ENCODE measurements around the gene LGALS4. TPM values are rescaled to one million over a fixed set of nuclear protein-coding genes. Genes with fewer than 3 reads are reported as not detected.
A peak's percentile ranks its signal among the peaks of the same experiment; 100 is the strongest.
"Not testable (repeated sequence)": the region's sequence is repeated elsewhere in the genome, so short reads cannot be mapped to it uniquely, and the experiment has no call there.

LGALS4 gene
- total RNA-seq, 1 donor from 2014 or later, result 9.2 TPM

- no peak for DNase-seq (ENCODE audit: low spot score)
These were observed 17.2 kb downstream of the LGALS4 start for GRCh38 chr19:38795549-38795948.

DNA sequence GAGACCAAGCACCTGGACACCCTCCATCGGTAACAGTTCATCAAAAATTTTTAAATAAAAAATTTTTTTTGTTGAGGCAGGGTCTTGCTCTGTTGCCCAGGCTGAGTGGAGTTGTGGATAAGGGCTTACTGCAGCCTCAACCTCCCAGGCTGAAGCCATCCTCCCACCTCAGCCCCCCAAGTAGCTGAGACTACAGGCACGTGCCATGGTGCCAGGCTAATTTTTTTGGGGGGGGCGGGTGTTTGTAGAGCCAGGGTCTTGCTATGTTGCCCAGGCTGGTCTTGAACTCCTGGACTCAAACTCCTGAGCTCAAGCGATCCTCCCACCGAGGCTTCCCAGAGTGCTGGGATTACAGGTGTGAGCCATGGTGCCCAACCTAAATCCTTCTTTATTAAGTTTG is 19.1 kb downstream of the LGALS4 start:
- no peak for DNase-seq (ENCODE audit: low spot score)

- no peak for DNase-seq (ENCODE audit: low spot score)
These were observed 19.6 kb downstream of the LGALS4 start for GRCh38 chr19:38793177-38793576.

GRCh38 chr19:38792250-38793111 is 20.3 kb downstream of the LGALS4 start:
- DNase-seq (ENCODE audit: low spot score), result peak; percentile 68

- DNase-seq (ENCODE audit: low spot score), result not testable (repeated sequence)
These were observed 21.2 kb downstream of the LGALS4 start for GRCh38 chr19:38791451-38792064.

DNA sequence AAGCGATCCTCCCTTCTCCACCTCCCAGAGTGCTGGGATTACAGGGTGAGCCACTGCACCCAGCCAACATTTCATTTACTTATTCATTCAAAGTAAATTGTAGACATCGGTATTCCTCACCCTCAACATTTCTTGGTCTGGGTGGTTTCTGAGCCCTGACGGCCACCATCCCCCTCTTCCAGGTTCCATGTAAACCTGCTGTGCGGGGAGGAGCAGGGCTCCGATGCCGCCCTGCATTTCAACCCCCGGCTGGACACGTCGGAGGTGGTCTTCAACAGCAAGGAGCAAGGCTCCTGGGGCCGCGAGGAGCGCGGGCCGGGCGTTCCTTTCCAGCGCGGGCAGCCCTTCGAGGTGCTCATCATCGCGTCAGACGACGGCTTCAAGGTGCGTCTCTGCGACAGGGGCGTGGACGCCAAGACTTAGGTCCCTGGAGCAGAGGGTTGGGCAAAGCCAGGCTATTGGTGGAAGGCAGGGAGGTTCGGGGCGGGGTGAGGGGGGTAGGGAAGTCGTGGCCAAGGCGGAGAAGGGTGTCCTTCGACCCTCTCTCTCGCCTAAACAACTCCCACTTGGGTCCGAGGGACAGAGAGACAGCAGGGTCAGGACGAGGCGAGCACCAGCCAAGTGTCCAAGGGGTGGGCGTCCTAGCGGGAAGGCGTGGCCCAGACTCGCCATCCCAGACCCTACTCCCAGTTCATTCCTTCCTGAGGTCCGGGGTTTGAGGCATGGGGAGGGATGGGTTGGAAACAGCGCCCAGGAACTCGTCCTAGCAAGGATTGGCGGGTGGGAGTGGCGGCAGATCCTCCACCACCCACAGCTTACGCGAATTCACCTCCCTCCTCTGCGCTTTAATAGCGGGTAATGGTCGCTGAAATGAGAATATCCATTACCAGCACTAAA is 22.0 kb downstream of the LGALS4 start:
- DNase-seq (ENCODE audit: low spot score), result not testable (repeated sequence)

DNA sequence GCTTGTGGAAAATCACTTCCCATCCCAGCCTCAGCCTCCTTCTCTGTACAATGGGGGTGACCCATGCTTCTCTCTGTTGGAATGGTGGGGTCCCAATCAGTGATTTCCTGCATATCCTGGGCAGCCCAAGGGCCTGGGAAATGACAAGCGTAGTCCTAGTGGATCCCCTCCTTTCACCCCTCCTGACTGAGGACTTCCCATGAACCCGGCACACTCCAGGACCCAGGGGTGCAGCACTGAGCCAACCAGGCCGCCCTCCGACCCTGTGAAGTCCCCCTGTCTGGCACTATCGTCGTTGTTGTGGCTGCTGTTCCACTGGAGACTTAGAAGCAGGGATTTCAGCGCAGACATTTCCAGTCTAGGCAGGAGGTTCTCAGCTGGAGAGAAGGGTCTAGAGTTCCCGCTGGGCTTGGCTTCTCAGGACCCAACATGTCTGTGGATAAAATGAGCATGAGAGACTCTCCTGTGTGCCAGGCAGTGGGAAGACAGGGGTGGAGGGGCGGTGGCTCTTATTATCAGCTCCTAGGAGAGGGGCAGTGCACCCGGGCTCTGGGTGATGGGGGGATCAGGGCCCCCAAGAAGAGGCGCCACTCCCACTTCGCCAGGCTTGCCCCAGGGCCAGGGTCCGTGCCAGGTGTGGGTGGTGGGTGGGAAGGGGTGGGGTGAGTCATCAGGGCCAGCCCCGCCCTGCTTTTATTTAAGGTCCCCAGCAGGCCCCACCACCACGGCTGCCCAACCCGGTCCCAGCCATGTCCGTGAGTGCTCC is 24.1 kb downstream of the LGALS4 start, which contains the start of gene LGALS7B:
TSS of gene LGALS7B (plus strand) at position 723 of the 766 bp plus-strand sequence. CDS start at position 750, 27 bp downstream.
- no peak for DNase-seq (ENCODE audit: low spot score)

GRCh38 chr19:38786572-38787265 is 26.0 kb downstream of the LGALS4 start:
- DNase-seq (ENCODE audit: low spot score), result no peak

DNA sequence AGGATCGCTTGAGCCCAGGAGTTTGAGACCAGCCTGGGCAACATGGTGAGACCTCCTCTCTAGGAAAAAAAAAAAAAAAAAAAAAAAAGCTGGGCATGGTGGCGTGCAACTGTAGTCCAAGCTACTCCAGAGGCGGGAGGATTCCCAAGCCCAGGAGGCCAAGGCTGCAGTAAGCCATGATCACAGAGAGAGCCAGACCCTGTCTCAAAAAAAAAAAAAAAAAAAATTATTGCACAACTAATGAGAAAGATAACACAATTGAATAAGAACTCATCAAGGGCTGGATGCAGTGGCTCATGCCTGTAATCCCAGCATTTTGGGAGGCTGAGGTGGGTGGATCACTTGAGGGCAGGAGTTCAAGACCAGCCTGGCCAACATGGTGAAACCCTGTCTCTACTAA is 26.7 kb downstream of the LGALS4 start:
- DNase-seq (ENCODE audit: low spot score), result not testable (repeated sequence)

DNA sequence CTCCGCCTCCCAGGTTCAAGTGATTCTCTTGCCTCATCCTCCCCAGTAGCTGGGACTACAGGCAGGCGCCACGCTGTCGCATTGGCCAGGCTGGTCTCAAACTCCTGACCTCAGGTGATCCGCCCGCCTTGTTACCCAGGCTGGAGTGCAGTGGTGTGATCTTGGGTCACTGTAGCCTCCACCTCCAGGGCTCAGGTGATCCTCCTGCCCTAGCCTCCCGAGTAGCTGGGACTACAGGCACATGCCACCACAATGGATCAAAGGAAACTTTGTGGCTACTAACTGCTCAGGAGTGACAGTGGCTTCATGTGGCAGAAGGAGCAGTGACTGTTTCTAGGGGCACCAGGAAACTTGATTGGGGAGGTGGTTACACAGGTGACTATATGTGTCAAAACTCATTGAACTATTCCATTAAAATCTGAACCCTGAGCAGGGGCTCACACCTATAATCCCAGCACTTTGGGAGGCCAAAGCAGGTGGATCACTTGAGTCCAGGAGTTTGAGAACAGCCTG is 27.5 kb downstream of the LGALS4 start:
- no peak for DNase-seq (ENCODE audit: low spot score)

DNA sequence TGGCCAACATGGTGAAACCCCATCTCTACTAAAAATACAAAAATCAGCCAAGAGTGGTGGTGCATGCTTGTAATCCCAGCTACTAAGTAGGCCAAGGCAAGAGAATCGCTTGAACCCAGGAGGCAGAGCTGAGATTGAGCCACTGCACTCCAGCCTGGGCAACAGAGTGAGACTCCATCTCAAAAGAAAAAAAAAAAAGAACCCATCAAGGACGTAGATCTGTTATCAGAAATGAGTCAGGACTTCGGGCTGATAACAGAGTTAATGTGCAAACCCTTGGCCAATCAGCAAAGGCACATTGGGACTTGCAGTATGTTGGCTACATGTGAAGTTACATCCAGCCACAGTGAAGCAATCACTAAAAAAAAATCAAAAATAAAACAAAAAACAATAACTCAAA is 28.5 kb downstream of the LGALS4 start:
- no peak for DNase-seq (ENCODE audit: low spot score)

DNA sequence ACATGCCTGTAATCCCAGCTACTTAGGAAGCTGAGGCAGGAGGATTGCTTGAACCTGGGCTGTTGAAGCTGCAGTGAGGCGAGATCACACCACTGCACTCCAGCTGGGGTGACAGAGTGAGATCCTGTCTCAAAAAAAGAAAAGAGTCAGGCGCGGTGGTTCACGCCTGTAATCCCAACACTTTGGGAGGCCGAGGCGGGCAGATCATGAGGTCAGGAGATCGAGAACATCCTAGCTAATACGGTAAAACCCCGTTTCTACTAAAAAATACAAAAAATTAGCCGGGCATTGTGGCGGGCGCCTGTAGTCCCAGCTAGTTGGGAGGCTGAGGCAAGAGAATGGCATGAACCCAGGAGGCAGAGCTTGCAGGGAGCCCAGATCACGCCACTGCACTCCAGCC is 30.5 kb downstream of the LGALS4 start:
- DNase-seq (ENCODE audit: low spot score), result not testable (repeated sequence)

GRCh38 chr19:38781058-38781457 is 31.7 kb downstream of the LGALS4 start:
- DNase-seq (ENCODE audit: low spot score), result no peak

DNA sequence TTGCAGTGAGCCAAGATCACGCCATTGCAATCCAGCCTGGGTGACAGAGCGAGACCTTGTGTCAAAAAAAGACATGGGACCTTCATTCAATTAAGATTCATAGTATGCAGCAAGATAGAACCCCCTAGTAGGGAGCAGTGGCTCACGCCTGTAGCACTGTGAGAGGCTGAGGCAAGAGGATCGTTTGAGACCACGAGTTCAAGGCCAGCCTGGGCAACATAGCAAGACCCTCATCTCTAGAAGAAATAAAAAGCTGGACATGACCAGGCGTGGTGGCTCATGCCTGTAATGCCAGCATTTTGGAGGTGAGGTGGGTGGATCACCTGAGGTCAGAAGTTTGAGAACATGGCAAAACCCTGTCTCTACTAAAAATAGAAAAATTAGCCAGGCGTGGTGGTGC is 32.3 kb downstream of the LGALS4 start:
- DNase-seq (ENCODE audit: low spot score), result no peak

- DNase-seq (ENCODE audit: low spot score), result no peak
These were observed 34.0 kb downstream of the LGALS4 start for GRCh38 chr19:38778733-38779132.

DNA sequence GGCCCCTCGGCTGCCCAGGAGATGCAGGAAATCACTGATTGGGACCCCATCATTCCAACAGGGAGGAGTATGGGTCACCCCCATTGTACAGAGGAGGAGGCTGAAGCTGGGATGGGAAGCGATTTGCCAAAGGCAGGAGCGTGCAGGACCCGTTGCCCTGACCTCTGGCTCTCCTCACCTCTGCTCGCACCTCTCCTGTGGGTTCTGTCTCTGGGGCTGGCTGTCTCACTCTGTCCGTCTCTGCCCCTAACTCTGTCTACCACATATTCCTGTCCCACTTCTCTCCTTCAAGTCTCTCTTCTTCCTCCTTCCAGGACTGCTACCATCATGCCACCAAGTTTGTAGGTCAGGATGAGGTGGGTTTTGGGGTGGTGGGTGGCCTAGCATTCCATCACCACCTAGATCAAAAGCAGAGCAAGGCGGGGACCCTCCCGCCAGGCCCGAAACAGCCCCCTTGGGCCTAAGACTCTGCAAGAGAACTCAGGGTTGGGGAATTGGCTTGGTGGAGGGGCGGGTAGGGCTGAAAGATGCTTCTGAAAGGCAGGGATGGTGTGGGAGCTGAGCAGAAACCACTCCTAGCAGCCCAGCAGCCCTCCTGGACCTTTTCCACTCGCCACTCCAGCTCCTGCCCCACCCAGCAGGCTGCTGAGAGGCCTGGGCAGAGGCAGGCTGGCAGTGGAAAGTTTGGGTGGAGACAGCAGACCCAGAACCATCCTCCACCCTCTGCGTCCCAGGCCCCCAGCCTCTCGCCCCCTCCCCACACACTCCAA is 38.4 kb downstream of the LGALS4 start:
- DNase-seq (ENCODE audit: low spot score), result no peak

- DNase-seq (ENCODE audit: low spot score), result no peak
These were observed 39.1 kb downstream of the LGALS4 start, which contains the start of gene LGALS7 for GRCh38 chr19:38773469-38774177. TSS of gene LGALS7 (minus strand) at chr19:38773517. CDS start at chr19:38773492, 25 bp downstream.

GRCh38 chr19:38771569-38771968 is 41.2 kb downstream of the LGALS4 start:
- DNase-seq (ENCODE audit: low spot score), result not testable (repeated sequence)

DNA sequence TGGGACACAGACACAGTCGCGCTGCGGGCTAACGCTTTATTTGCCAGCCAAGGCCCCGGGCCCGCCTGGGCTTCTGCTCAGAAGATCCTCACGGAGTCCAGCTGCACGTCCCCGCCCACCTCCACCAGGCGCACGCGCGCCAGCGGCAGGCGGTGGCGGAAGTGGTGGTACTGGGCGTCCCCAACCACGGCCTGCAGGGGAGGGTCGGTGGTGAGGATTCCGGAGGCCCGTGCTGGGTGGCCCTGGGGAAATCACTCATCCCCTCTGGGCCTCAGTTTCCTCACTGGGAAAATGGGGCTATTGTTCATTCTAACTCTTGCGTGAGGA is 41.8 kb downstream of the LGALS4 start:
- DNase-seq (ENCODE audit: low spot score), result not testable (repeated sequence)

All from ureter (tissue), 1 donor.